NT2/D1 (cell line): Measurements from ENCODE around the gene CAMK1D.
"Not testable (repeated sequence)": the region's sequence is repeated elsewhere in the genome, so short reads cannot be mapped to it uniquely, and the experiment has no call there.

Experiments
- DNase-seq: peaks from one replicate; pipeline ENCODE4 v3.0.0-alpha.2; 2011; ENCODE audit warnings: low read depth, low spot score
- H3K27me3 ChIP-seq: 2 replicates; pipeline ENCODE4 v1.6.0; 2011; ENCODE audit warnings: mild to moderate bottlenecking; ENCODE audit not compliant: insufficient read length, insufficient read depth
- H3K36me3 ChIP-seq: 2 replicates; pipeline ENCODE4 v1.6.1; 2011; ENCODE audit warnings: mild to moderate bottlenecking, low read length, mixed read lengths; ENCODE audit not compliant: insufficient read depth, insufficient read length
- H3K4me1 ChIP-seq: 2 replicates; pipeline ENCODE4 v1.5.1; 2011; ENCODE audit not compliant: insufficient read depth, insufficient read length
- H3K4me3 ChIP-seq: 2 replicates; pipeline ENCODE4 v1.5.1; 2011; ENCODE audit warnings: low read depth; ENCODE audit not compliant: insufficient read length
- H3K9ac ChIP-seq: 2 replicates; pipeline ENCODE4 v1.6.0; 2011; ENCODE audit warnings: low read depth; ENCODE audit not compliant: insufficient read length
- H3K9me3 ChIP-seq: 2 replicates; pipeline ENCODE4 v1.5.1; 2011; ENCODE audit warnings: mild to moderate bottlenecking, low read length; ENCODE audit not compliant: insufficient read depth
- SUZ12 ChIP-seq: IDR thresholded peaks from 2 replicates; pipeline ENCODE4 v1.6.1; 2011; ENCODE audit not compliant: insufficient read length, insufficient read depth; ENCODE audit errors: extremely low read depth
- YY1 ChIP-seq: IDR thresholded peaks from 2 replicates; pipeline ENCODE4 v1.6.1; 2011; ENCODE audit not compliant: insufficient read length, insufficient read depth
- ZNF274 ChIP-seq: IDR thresholded peaks from 2 replicates; pipeline ENCODE4 v1.6.1; 2011; ENCODE audit warnings: mild to moderate bottlenecking, low read depth, low read length

CAMK1D gene

DNA sequence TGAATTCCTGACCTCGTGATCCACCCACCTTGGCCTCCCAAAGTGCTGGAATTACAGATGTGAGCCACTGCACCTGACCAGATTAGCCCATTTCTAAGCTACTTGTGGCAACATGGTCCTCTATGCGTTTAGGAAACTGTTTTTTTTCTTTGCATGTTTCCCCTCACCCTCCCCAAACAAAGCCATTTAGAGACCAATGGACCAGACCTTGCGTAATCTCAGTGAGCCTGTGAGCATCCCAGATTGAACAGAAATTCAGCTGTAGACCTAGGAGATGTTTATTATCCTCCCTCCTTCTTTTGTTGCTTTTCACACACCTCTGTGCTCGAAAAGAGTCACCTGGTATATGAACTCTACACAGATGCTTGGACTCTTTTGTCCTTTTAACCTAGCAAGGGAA is 28.5 kb upstream of the CAMK1D start:
- H3K4me1 ChIP-seq = no peaks in the 10 kb centered on the region
- no peak for DNase-seq
- TF ChIP-seq SUZ12 (no peak), ZNF274 (no peak), YY1 (no peak)
- no peaks in the 10 kb centered on the region for H3K36me3 ChIP-seq
- H3K27me3 ChIP-seq = no peaks in the 10 kb centered on the region
- H3K9me3 ChIP-seq = no peaks in the 10 kb centered on the region
- H3K4me3 ChIP-seq = no peak overlapping the region
- no peak overlapping the region for H3K9ac ChIP-seq

DNA sequence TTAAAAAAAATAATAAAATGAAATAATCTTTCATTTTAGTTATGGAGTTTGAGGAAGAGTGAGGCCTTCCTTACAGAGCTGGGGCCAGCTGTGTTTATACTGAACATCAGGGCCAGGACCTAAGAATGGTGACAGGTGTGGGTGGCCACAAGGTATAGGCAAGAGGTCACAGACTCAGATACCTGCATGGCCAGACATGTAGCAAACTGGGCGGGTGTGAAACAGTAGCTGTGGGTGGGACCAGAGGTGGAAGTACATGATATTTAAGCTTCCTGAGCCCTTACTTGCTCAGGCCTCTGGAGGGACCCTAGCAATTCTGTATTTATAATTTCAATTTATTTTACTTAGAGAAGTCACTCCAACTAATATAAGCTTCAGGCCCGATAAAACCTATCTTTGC is 27.7 kb upstream of the CAMK1D start:
- Histone ChIP-seq H3K9ac (no peak overlapping the region), H3K4me1 (no peaks in the 10 kb centered on the region), H3K36me3 (no peaks in the 10 kb centered on the region), H3K27me3 (no peaks in the 10 kb centered on the region), H3K4me3 (no peak overlapping the region), H3K9me3 (no peaks in the 10 kb centered on the region)
- no peak for DNase-seq
- no peak for TF ChIP-seq YY1
- TF ChIP-seq ZNF274 = no peak

DNA sequence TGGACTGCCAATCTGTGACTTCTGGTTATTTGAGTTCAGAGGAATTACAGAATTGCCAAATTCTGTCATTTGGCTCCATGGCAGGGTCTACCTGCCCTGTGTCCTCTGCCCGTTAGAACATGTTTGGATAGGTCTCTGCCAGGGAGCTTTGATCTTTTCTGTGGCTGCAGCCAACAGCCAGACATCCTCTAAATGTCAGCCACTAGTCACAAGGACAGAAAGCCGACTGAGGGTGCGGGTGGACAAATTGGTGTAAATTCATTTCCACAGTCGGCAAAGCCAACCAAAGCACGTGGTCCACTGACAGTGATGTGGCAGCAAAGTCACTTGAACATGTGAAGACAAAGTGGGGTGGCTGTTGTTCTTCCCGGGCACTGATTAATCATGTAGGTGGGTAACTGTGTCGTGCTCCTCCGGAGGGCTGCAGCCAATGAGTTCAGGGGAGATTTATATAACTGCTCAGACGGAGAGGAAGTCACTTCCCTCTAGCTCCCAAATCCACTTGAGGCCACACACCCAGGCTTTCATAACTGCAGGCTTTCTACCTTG is 26.7 kb upstream of the CAMK1D start:
- Histone ChIP-seq H3K9me3 (no peaks in the 10 kb centered on the region), H3K36me3 (no peaks in the 10 kb centered on the region)
- no peak for DNase-seq

DNA sequence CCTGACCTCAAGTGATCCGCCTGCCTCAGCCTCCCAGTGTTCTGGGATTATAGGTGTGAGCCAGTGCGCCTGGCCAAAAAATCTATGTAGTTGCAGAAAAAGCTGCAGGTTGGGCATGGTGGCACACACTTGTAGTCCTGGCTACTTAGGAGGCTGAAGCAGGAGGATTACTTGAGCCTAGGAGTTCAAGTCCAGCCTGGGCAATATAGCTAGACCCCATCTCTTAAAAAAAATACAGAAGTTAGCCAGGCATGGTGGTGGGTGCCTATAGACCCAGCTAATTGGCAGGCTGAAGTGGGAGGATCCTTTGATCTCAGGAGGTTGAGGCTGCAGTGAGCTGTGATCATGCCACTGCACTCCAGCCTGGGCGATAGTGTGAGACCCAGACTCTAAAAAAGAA is 24.8 kb upstream of the CAMK1D start:
- H3K4me3 ChIP-seq = no peak overlapping the region

More for the DNA sequence above, 26.7 kb upstream of the CAMK1D start:
- Histone ChIP-seq H3K9ac (no peak overlapping the region), H3K27me3 (no peaks in the 10 kb centered on the region), H3K4me1 (no peaks in the 10 kb centered on the region), H3K4me3 (no peak overlapping the region)
- TF ChIP-seq ZNF274 (no peak), SUZ12 (no peak), YY1 (no peak)

DNA sequence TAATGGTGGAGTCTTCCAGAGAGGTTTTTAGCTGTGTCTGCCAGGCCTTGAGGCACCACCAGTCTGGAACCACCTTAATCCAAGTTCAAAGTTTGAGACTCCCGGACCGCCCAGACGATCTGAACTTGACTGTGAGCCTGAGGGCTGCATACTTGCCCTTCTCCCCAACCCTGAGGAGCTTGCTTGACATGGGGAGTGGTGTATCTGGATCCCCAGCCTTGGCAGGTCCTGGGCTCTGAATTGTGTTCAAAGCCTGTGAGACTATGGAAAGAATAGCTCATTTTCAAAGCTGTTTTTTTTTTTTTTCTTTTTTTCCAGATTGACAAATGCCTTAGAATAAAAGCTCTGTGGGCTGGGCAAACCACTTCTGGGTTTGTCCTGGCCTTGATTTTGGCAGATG is 22.3 kb upstream of the CAMK1D start:
- Histone ChIP-seq H3K36me3 (no peaks in the 10 kb centered on the region), H3K4me1 (no peaks in the 10 kb centered on the region)
- TF ChIP-seq ZNF274 = no peak
- no peak for TF ChIP-seq YY1
- TF ChIP-seq SUZ12 = no peak

More for the DNA sequence above, 24.8 kb upstream of the CAMK1D start:
- Histone ChIP-seq H3K9ac (no peak overlapping the region), H3K4me1 (no peaks in the 10 kb centered on the region), H3K27me3 (no peaks in the 10 kb centered on the region), H3K36me3 (no peaks in the 10 kb centered on the region), H3K9me3 (no peaks in the 10 kb centered on the region)
- DNase-seq = no peak
- TF ChIP-seq SUZ12 (no peak), YY1 (no peak), ZNF274 (no peak)

DNA sequence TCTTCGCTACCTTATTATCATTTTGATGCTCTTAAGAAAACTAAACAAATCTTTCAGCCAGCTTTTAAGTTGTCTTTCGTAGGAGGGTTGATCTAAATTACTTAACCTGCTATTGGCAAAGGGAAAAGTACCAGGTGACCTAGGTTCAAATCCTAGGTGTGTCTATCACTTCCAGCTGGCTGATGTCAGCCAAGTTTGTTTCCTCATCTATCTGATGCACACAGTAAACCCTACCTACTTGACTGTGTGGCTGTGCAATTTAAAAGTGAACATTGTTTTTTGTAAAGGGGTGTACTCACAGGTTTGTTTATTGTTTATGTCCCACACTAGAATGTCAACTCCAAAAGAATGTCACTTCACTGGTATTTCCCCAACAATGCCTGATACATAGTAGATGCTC is 21.9 kb upstream of the CAMK1D start:
- Histone ChIP-seq H3K9me3 (no peaks in the 10 kb centered on the region), H3K27me3 (no peaks in the 10 kb centered on the region), H3K4me1 (no peaks in the 10 kb centered on the region), H3K9ac (no peak overlapping the region), H3K36me3 (no peaks in the 10 kb centered on the region), H3K4me3 (no peak overlapping the region)
- TF ChIP-seq ZNF274 (no peak), YY1 (no peak), SUZ12 (no peak)
- no peak for DNase-seq

More for the DNA sequence above, 22.3 kb upstream of the CAMK1D start:
- H3K9ac ChIP-seq = no peak overlapping the region
- no peak for DNase-seq
- H3K9me3 ChIP-seq = no peaks in the 10 kb centered on the region
- H3K4me3 ChIP-seq = no peak overlapping the region
- H3K27me3 ChIP-seq = no peaks in the 10 kb centered on the region

DNA sequence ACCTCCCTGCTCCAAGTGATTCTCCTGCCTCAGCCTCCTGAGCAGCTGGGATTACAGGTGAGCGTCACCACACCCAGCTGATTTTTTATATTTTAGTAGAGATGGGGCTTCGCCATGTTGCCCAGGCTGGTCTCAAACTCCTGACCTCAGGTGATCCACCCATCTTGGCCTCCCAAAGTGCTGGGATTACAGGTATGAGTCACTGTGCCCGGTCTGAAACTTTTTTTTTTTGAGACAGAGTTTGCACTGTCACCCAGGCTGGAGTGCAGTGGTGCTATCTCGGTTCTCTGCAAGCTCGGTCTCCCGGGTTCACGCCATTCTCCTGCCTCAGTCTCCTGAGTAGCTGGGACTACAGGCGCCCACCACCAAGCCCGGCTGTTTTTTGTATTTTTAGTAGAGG is 21.0 kb upstream of the CAMK1D start:
- not testable (repeated sequence) for H3K4me1 ChIP-seq, H3K4me3 ChIP-seq, H3K9ac ChIP-seq, H3K9me3 ChIP-seq, H3K36me3 ChIP-seq, H3K27me3 ChIP-seq, DNase-seq
